Testis (tissue), 3 donors: ENCODE results near the gene PNPLA6. TPM values are rescaled to one million over a fixed set of nuclear protein-coding genes. Genes with fewer than 3 reads are reported as not detected.

ENCODE experiments used
- DNase-seq: peaks from one replicate; pipeline ENCODE4 v3.0.0-alpha.2; 2019
- H3K27ac ChIP-seq, 2 donors: fragments of 200-600 bp; sonication (generic); one replicate each; pipeline ENCODE4 v1.5.1; 2019
- H3K27me3 ChIP-seq: fragments of 200-600 bp; sonication (generic); one replicate; pipeline ENCODE4 v1.5.1; 2019
- H3K36me3 ChIP-seq: fragments of 200-600 bp; sonication (generic); one replicate; pipeline ENCODE4 v1.5.1; 2017; ENCODE audit warnings: low read depth; ENCODE audit errors: missing control alignments
- H3K4me1 ChIP-seq: fragments of 200-600 bp; sonication (generic); one replicate; pipeline ENCODE4 v1.5.1; 2019
- H3K4me3 ChIP-seq, 2 donors: fragments of 200-600 bp; sonication (generic); one replicate each; pipeline ENCODE4 v1.5.1; 2017 to 2019
- H3K9me3 ChIP-seq: fragments of 200-600 bp; sonication (generic); one replicate; pipeline ENCODE4 v1.5.1; 2017
- CTCF ChIP-seq, 3 experiments: fragments of 450-650 bp in 2 of 3; fragments of 200-600 bp in 1 of 3; sonication (generic) in 1 of 3; IDR thresholded peaks; one replicate each; pipeline ENCODE4 v1.5.1; 2016 to 2019; ENCODE audit warnings: antibody characterized with exemption in 3 of 3, mild to moderate bottlenecking in 2 of 3, moderate library complexity in 1 of 3
- POLR2A ChIP-seq: fragments of 450-650 bp; IDR thresholded peaks from one replicate; pipeline ENCODE4 v1.6.1; 2017; ENCODE audit warnings: antibody characterized with exemption, mild to moderate bottlenecking, moderate library complexity
- WGBS, 2 donors: methylation state at CpG; one replicate each; pipeline ENCODE4 v1.1.5; 2018; 5-methylcytosine and 5-hydroxymethylcytosine counted together
- intact Hi-C: fragments of 100-400 bp; cut with DNase I; formaldehyde crosslinking; loops from one replicate; pipeline ENCODE4 v1.15.1; 2023; ENCODE audit warnings: low total_unique reads
- polyA plus RNA-seq: library from polyadenylated mRNA; stranded (reverse); fragments of 350-450 nt; fragmentation: Illumina TruSeq; extraction: RNeasy Lipid Tissue Mini Kit (QIAGEN cat#74804); gene quantifications from one replicate; pipeline ENCODE4 v1.2.3, GENCODE V29; 2014; ENCODE audit warnings: low read depth, low replicate concordance; ENCODE audit not compliant: insufficient read depth
- total RNA-seq, 2 donors: library from RNA; depleted of rRNA; stranded (reverse); fragments of >200 nt; gene quantifications; one replicate each; pipeline ENCODE4 v1.2.3, GENCODE V29; 2016

The PNPLA6 gene
- total and polyA plus RNA-seq, 3 donors from 2014 or later, result 109 to 153 (median 143) TPM

GRCh38 chr19:7540761-7541474 lies 5.4 kb downstream of the PNPLA6 start:
- intact Hi-C loops, result no loop called here
- Histone ChIP-seq H3K4me3 (no peak overlapping the region), H3K9me3 (no peaks in the 10 kb centered on the region), H3K27me3 (no peaks in the 10 kb centered on the region), H3K36me3 (no peaks in the 10 kb centered on the region), H3K4me1 (no peaks in the 10 kb centered on the region), H3K27ac (no peak overlapping the region)
- DNase-seq, result no peak
- 69% methylated on average over 39 of the region's 39 CpGs; no CpG with 5 or more reads in 1 of the 2 donors for WGBS, 2 donors
- TF ChIP-seq CTCF (IDR thresholded peaks at IDR 0.05) (no peak), POLR2A (no peak)

- Histone ChIP-seq H3K9me3 (no peaks in the 10 kb centered on the region), H3K4me1 (no peaks in the 10 kb centered on the region), H3K27ac (no peak overlapping the region), H3K27me3 (no peaks in the 10 kb centered on the region), H3K4me3 (no peak overlapping the region), H3K36me3 (no peaks in the 10 kb centered on the region)
- TF ChIP-seq CTCF (IDR thresholded peaks at IDR 0.05) (no peak), POLR2A (no peak)
- WGBS, 2 donors, result 52 to 79% methylated on average over 10 to 15 of the region's 15 CpGs
- intact Hi-C loops, result no loop called here
- no peak for DNase-seq
Observed at GRCh38 chr19:7541475-7541824, 5.9 kb downstream of the PNPLA6 start.

- Histone ChIP-seq H3K9me3 (no peaks in the 10 kb centered on the region), H3K27ac (no peak overlapping the region), H3K36me3 (no peaks in the 10 kb centered on the region), H3K4me1 (no peaks in the 10 kb centered on the region), H3K4me3 (no peak overlapping the region), H3K27me3 (no peaks in the 10 kb centered on the region)
- intact Hi-C loops, result no loop called here
- TF ChIP-seq POLR2A (no peak), CTCF (IDR thresholded peaks at IDR 0.05) (no peak)
- 81 to 84% methylated on average over 11 of the region's 11 CpGs for WGBS, 2 donors
- DNase-seq, result no peak
Observed at GRCh38 chr19:7541828-7542443, 6.4 kb downstream of the PNPLA6 start.

GRCh38 chr19:7542556-7543348 lies 7.2 kb downstream of the PNPLA6 start:
- no peaks in the 10 kb centered on the region for H3K36me3 ChIP-seq
- H3K4me3 ChIP-seq, result no peak overlapping the region
- H3K27me3 ChIP-seq, result no peaks in the 10 kb centered on the region
- H3K4me1 ChIP-seq, result no peaks in the 10 kb centered on the region
- TF ChIP-seq POLR2A (no peak), CTCF (IDR thresholded peaks at IDR 0.05) (no peak)
- H3K27ac ChIP-seq, result no peak overlapping the region
- 97 to 100% methylated on average over 5 to 18 of the region's 24 CpGs for WGBS, 2 donors
- DNase-seq, result no peak
- intact Hi-C loops, result no loop called here
- no peaks in the 10 kb centered on the region for H3K9me3 ChIP-seq
